NCI-H1436 (cell line): ENCODE data around the gene IPO7.
"Not testable (repeated sequence)": the region's sequence is repeated elsewhere in the genome, so short reads cannot be mapped to it uniquely, and the experiment has no call there.

ENCODE experiments used
- DNase-seq: peaks from one replicate; lab custom pipeline; 2025; lab: John Stamatoyannopoulos, UW

Gene IPO7

GRCh38 chr11:9384535-9385326, at the start of gene IPO7:
Gene IPO7, plus strand, starts transcription at chr11:9384652. Its CDS starts 112 bp downstream, at chr11:9384764.
- peak; percentile 83 for DNase-seq

GRCh38 chr11:9341638-9342178, 42.7 kb upstream of the IPO7 start:
- DNase-seq: no peak

- no peak for DNase-seq
Observed at GRCh38 chr11:9344061-9344680, 40.3 kb upstream of the IPO7 start.

GRCh38 chr11:9347100-9347499, 37.4 kb upstream of the IPO7 start:
- no peak for DNase-seq

GRCh38 chr11:9347779-9348178, 36.7 kb upstream of the IPO7 start:
- not testable (repeated sequence) for DNase-seq

- no peak for DNase-seq
Observed at GRCh38 chr11:9351321-9351881, 33.1 kb upstream of the IPO7 start.

GRCh38 chr11:9357041-9357440, 27.4 kb upstream of the IPO7 start:
- DNase-seq: no peak

- not testable (repeated sequence) for DNase-seq
Observed at GRCh38 chr11:9360862-9361622, 23.4 kb upstream of the IPO7 start.

GRCh38 chr11:9362393-9362863, 22.0 kb upstream of the IPO7 start:
- DNase-seq: no peak

GRCh38 chr11:9363954-9364912, 20.2 kb upstream of the IPO7 start:
- DNase-seq: peak; percentile 77

- no peak for DNase-seq
Observed at GRCh38 chr11:9367551-9367950, 16.9 kb upstream of the IPO7 start.

- no peak for DNase-seq
Observed at GRCh38 chr11:9377036-9377435, 7.4 kb upstream of the IPO7 start.

- DNase-seq: no peak
Observed at GRCh38 chr11:9379041-9379440, 5.4 kb upstream of the IPO7 start.

- DNase-seq: no peak
Observed at GRCh38 chr11:9380773-9381172, 3.7 kb upstream of the IPO7 start.

- no peak for DNase-seq
Observed at GRCh38 chr11:9385327-9385899, 961 bp downstream of the IPO7 start.

- DNase-seq: no peak
Observed at GRCh38 chr11:9386086-9386485, 1.6 kb downstream of the IPO7 start.

- no peak for DNase-seq
Observed at GRCh38 chr11:9386901-9387300, 2.4 kb downstream of the IPO7 start.

GRCh38 chr11:9396310-9396709, 11.9 kb downstream of the IPO7 start:
- no peak for DNase-seq

- DNase-seq: no peak
Observed at GRCh38 chr11:9396752-9397151, 12.3 kb downstream of the IPO7 start.
